Measurements from ENCODE around the gene PITPNM3.
"Not testable (repeated sequence)": the region's sequence is repeated elsewhere in the genome, so short reads cannot be mapped to it uniquely, and the experiment has no call there.

PITPNM3 gene

GRCh38 chr17:6574687-6575595 lies 18.6 kb upstream of the PITPNM3 start:
- DNase-seq: no peak

- no peak for DNase-seq
Measured at GRCh38 chr17:6573982-6574686, 17.8 kb upstream of the PITPNM3 start.

- not testable (repeated sequence) for DNase-seq
Measured at GRCh38 chr17:6573495-6573894, 17.1 kb upstream of the PITPNM3 start.

- DNase-seq: no peak
Measured at GRCh38 chr17:6572972-6573370, 16.6 kb upstream of the PITPNM3 start.

- DNase-seq: no peak
Measured at GRCh38 chr17:6571452-6571781, 15.1 kb upstream of the PITPNM3 start.

GRCh38 chr17:6570731-6571451 lies 14.5 kb upstream of the PITPNM3 start:
- DNase-seq: no peak

- no peak for DNase-seq
Measured at GRCh38 chr17:6569370-6570285, 13.3 kb upstream of the PITPNM3 start.

GRCh38 chr17:6568184-6568758 lies 11.9 kb upstream of the PITPNM3 start:
- no peak for DNase-seq

GRCh38 chr17:6567528-6568183 lies 11.3 kb upstream of the PITPNM3 start:
- no peak for DNase-seq

GRCh38 chr17:6561446-6561845 lies 5.1 kb upstream of the PITPNM3 start:
- DNase-seq: no peak

- no peak for DNase-seq
Measured at GRCh38 chr17:6560496-6560895, 4.1 kb upstream of the PITPNM3 start.

GRCh38 chr17:6559753-6560215 lies 3.4 kb upstream of the PITPNM3 start:
- DNase-seq: no peak

GRCh38 chr17:6558932-6559752 lies 2.8 kb upstream of the PITPNM3 start:
- no peak for DNase-seq

GRCh38 chr17:6558276-6558675 lies 1.9 kb upstream of the PITPNM3 start:
- DNase-seq: no peak

- no peak for DNase-seq
Measured at GRCh38 chr17:6557040-6557438, 684 bp upstream of the PITPNM3 start.

GRCh38 chr17:6555331-6556120 lies 829 bp downstream of the PITPNM3 start:
- no peak for DNase-seq

GRCh38 chr17:6554871-6555330 lies 1.5 kb downstream of the PITPNM3 start:
- no peak for DNase-seq

GRCh38 chr17:6554342-6554741 lies 2.0 kb downstream of the PITPNM3 start:
- DNase-seq: no peak

GRCh38 chr17:6551869-6552531 lies 4.4 kb downstream of the PITPNM3 start:
- DNase-seq: no peak
